ENCODE results near the gene BEND4. TPM values are rescaled to one million over a fixed set of nuclear protein-coding genes. Genes with fewer than 3 reads are reported as not detected.

BEND4 gene
- total RNA-seq = 1 to 10 TPM in 2 of 4 donors, under 1 TPM in 2; 0.27 to 2.6 (median 1.2) TPM

GRCh38 chr4:42152507-42153504, at the start of gene BEND4:
Gene BEND4, minus strand, starts transcription at chr4:42152655. Its CDS starts 512 bp downstream, at chr4:42152143.
- no peaks in the 10 kb centered on the region for H3K9me3 ChIP-seq
- H3K4me3 ChIP-seq = peak within 1 kb of the TSS; percentile 10 to 59 (median 34)
- in situ Hi-C loops (cut with MboI; ENCODE audit: low pct_ligation_motif_present in 1 of 4, low pct_unique_long_range_greater_than_20kb in 1 of 4, low sequenced_read_pairs in 3 of 4) (no loop called here), intact Hi-C loops (cut with DNase I; ENCODE audit: low total_unique reads) (no loop called here)
- TF ChIP-seq POLR2A (IDR thresholded peaks at IDR 0.05) (no peak), POLR2AphosphoS5 (IDR thresholded peaks at IDR 0.05) (no peak), EP300 (IDR thresholded peaks at IDR 0.05; ENCODE audit: low read depth) (no peak)
- TF ChIP-seq, protein P1, sequence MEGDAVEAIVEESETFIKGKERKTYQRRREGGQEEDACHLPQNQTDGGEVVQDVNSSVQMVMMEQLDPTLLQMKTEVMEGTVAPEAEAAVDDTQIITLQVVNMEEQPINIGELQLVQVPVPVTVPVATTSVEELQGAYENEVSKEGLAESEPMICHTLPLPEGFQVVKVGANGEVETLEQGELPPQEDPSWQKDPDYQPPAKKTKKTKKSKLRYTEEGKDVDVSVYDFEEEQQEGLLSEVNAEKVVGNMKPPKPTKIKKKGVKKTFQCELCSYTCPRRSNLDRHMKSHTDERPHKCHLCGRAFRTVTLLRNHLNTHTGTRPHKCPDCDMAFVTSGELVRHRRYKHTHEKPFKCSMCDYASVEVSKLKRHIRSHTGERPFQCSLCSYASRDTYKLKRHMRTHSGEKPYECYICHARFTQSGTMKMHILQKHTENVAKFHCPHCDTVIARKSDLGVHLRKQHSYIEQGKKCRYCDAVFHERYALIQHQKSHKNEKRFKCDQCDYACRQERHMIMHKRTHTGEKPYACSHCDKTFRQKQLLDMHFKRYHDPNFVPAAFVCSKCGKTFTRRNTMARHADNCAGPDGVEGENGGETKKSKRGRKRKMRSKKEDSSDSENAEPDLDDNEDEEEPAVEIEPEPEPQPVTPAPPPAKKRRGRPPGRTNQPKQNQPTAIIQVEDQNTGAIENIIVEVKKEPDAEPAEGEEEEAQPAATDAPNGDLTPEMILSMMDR (IDR thresholded peaks at IDR 0.05) = no peak
- peak; percentile 22 for DNase-seq
- peaks cover 65% of the 10 kb centered on the region for H3K27me3 ChIP-seq
- no peaks in the 10 kb centered on the region for H3K36me3 ChIP-seq
- H3K27ac ChIP-seq = no peak within 1 kb of the TSS
- H3K4me1 ChIP-seq = peaks cover 0 to 16% (median 14%) of the 10 kb centered on the region in 4 donors
- WGBS, 2 donors (ENCODE audit: low coverage in 1 of 2) = 15 to 25% methylated on average over 8 to 49 of the region's 49 CpGs

- no peak for DNase-seq
Measured at GRCh38 chr4:42197341-42197740, 44.9 kb upstream of the BEND4 start.

GRCh38 chr4:42172921-42173320, 20.5 kb upstream of the BEND4 start:
- Histone ChIP-seq H3K4me1 (no peaks in the 10 kb centered on the region), H3K27me3 (no peaks in the 10 kb centered on the region), H3K4me3 (no peak overlapping the region), H3K36me3 (no peaks in the 10 kb centered on the region), H3K27ac (no peak overlapping the region), H3K9me3 (no peaks in the 10 kb centered on the region)
- 76 to 88% methylated on average over 2 of the region's 2 CpGs for WGBS, 2 donors (ENCODE audit: low coverage in 1 of 2)
- TF ChIP-seq POLR2AphosphoS5 (IDR thresholded peaks at IDR 0.05) (no peak), EP300 (IDR thresholded peaks at IDR 0.05; ENCODE audit: low read depth) (no peak), POLR2A (IDR thresholded peaks at IDR 0.05) (no peak)
- TF ChIP-seq, protein P1 (IDR thresholded peaks at IDR 0.05) = no peak
- DNase-seq = no peak
- in situ Hi-C loops (cut with MboI; ENCODE audit: low pct_ligation_motif_present in 1 of 4, low pct_unique_long_range_greater_than_20kb in 1 of 4, low sequenced_read_pairs in 3 of 4) (no loop called here), intact Hi-C loops (cut with DNase I; ENCODE audit: low total_unique reads) (no loop called here)

More at GRCh38 chr4:42197341-42197740, 44.9 kb upstream of the BEND4 start:
- no peaks in the 10 kb centered on the region for H3K4me1 ChIP-seq
- 63 to 78% methylated on average over 5 of the region's 5 CpGs for WGBS, 2 donors (ENCODE audit: low coverage in 1 of 2)
- TF ChIP-seq POLR2A (IDR thresholded peaks at IDR 0.05) (no peak), EP300 (IDR thresholded peaks at IDR 0.05; ENCODE audit: low read depth) (no peak), POLR2AphosphoS5 (IDR thresholded peaks at IDR 0.05) (no peak)
- TF ChIP-seq, protein P1 (IDR thresholded peaks at IDR 0.05) = no peak
- H3K27me3 ChIP-seq = no peaks in the 10 kb centered on the region
- H3K36me3 ChIP-seq = no peaks in the 10 kb centered on the region
- in situ Hi-C loops (cut with MboI; ENCODE audit: low pct_ligation_motif_present in 1 of 4, low pct_unique_long_range_greater_than_20kb in 1 of 4, low sequenced_read_pairs in 3 of 4) = no loop called here
- intact Hi-C loops (cut with DNase I; ENCODE audit: low total_unique reads) = no loop called here
- no peak overlapping the region for H3K4me3 ChIP-seq
- no peaks in the 10 kb centered on the region for H3K9me3 ChIP-seq
- H3K27ac ChIP-seq = no peak overlapping the region

- Histone ChIP-seq H3K36me3 (no peaks in the 10 kb centered on the region), H3K27ac (no peak overlapping the region), H3K4me3 (no peak overlapping the region), H3K9me3 (no peaks in the 10 kb centered on the region), H3K4me1 (no peaks in the 10 kb centered on the region), H3K27me3 (no peaks in the 10 kb centered on the region)
- intact Hi-C loops (cut with DNase I; ENCODE audit: low total_unique reads) (no loop called here), in situ Hi-C loops (cut with MboI; ENCODE audit: low pct_ligation_motif_present in 1 of 4, low pct_unique_long_range_greater_than_20kb in 1 of 4, low sequenced_read_pairs in 3 of 4) (no loop called here)
- no peak for DNase-seq
- TF ChIP-seq POLR2AphosphoS5 (IDR thresholded peaks at IDR 0.05) (no peak), EP300 (IDR thresholded peaks at IDR 0.05; ENCODE audit: low read depth) (no peak), POLR2A (IDR thresholded peaks at IDR 0.05) (no peak)
- TF ChIP-seq, protein P1 (IDR thresholded peaks at IDR 0.05) = no peak
- WGBS, 2 donors (ENCODE audit: low coverage in 1 of 2) = 80 to 84% methylated on average over 2 to 5 of the region's 5 CpGs
Measured at GRCh38 chr4:42172128-42172790, 19.8 kb upstream of the BEND4 start.

All from transverse colon (tissue), 4 donors.